Activated T-cell treated with anti-CD3 and anti-CD28 coated beads for 48 hours (primary cell): ENCODE results near the gene FAM72C.
"Not testable (repeated sequence)": the region's sequence is repeated elsewhere in the genome, so short reads cannot be mapped to it uniquely, and the experiment has no call there.

Experiments used
- DNase-seq: peaks from one replicate; pipeline ENCODE4 v3.0.0-alpha.2; 2020; ENCODE audit warnings: low read depth

Gene FAM72C

DNA sequence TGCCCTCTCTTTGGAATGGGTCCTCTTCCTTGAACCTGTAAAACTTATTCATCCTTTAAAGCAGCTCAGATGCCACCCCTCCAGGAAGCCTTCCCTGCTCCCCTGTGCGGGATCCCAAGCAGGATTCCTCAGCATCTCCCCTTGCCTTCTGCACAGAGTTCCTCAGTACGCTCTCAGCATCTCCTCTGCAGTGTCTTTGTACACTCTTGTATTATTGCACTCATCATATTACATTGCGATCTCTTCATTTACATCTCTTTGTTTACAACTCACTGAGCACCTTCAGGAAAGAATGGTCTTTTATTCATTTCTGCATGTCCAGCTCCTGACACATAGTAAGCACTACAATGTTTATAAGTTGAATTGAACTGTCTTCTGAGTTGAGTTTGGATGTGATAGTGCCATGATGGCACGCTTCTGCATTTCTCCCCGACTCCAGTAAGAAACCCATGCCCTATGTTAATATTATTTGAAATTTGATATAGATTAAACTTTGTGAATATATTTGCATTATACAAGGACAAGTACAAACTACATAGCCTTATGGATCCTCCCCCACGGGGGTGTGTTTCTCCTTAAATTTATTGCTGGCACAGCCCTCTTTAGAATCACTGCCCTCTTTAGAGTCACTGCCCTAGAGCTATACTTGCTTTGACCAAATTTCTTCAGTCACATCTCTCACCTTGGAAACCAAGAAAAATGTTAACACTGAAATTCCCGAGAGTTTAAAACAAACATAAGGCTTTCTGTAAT lies 13.1 kb upstream of the FAM72C start:
- not testable (repeated sequence) for DNase-seq

DNA sequence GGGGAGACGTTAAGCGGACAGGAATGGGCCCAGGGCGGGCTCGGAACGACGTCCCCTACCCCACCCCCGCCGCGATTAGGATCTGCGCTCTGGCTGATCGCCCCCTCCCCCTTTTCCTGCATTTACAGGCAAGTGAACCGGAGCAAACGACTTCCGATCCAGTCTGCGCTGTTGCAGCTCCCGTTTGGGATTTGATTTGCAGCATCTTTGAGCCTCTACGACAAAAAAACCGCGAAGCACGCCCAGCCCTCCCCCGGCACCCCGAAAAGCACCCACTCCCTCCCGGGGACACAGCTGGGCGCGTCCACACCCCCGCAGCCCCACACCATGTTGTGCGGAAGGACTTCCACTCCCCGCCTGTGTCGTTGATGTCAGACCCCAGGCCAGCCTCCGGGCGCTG lies 2.6 kb upstream of the FAM72C start:
- not testable (repeated sequence) for DNase-seq

DNA sequence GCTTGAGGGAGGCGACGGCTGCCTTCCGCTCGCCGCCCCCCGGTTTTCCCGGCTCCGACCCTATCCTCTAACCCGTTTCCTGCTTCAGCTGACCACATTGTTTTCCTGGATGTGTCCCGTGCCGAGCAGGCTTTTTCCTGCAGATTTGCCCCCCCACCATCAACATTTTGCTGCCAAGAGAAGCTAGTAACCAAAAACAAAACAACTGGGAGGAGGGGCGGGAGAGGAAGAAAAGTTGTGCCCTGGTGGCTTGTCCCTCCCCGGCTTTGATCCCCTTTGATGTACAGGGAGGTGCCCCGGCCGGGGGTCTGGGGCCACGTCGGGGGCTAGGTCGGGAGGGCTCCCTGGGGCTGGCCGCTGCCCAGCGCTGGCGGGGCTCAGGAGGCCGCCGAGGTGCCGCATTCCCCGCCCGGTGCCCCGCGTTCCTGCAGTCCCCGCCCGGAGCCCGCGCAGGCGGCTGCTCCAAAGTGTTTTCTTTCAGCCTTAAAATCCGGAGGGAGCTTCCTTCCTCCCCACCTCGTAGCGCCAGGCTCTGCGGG lies 2.2 kb upstream of the FAM72C start:
- not testable (repeated sequence) for DNase-seq

DNA sequence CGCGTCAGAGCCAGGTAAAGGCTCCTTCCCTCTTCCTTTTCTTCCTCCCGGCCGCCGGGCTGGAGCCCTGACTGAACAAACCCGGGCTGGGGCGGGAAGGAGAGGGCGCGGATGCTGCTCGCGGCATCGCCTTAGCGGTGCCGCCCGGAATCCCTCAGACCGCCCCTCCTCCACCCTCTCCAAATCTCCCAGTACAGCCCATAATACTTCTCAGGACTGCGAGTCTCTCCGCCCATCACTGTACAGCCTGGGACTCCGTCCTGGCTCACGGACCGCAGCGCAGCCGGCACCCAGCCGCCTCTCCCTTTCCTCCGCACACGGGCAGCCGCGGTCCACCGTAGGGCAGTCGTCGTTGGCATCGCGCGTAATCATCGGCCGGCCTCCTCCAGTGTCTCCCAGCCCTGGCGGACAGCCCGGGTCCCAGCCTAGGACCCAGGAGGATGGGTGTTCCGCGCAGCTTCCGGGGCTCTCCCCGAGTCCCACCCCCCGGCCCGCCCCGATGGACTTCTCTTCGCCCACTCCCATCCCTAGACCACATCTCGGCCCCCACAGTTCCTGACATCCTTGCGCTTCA lies 1.1 kb upstream of the FAM72C start:
- not testable (repeated sequence) for DNase-seq

DNA sequence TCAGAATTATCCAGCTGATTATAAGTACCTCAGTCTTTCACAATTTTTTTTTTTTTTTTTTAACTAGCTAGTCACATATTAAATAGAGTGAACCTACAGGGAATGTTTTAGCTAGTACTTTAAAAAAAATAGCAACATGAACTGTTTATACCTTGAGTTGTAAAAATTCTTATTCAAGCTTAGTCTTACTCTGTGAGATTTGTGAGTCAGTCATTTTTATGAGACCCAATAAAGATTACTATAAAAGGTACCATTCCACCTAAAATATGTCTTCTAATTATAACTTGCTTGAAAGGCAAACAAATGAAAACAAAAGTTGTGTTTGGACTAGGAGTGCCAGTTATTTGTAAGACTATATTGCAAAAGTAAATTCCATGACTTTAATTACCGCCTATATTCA lies 5.9 kb downstream of the FAM72C start:
- not testable (repeated sequence) for DNase-seq

DNA sequence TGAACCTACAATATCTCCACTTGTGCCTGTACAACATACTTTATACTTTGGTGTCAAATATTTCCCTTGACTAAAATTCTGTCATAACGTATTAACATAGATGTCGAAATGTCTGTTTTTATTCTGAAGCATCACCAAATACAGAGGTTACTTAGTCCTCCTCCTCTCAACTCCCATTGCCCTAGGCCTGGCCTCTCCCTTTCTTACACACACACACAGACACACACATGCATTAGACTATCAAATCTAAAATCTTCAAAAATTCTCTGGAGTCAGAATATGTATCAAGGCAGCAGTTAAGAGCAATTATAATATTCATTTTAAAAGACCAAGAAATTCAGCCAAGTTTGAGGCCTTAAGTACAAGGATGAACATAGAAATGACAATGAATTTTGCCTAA lies 7.5 kb downstream of the FAM72C start:
- DNase-seq: not testable (repeated sequence)

DNA sequence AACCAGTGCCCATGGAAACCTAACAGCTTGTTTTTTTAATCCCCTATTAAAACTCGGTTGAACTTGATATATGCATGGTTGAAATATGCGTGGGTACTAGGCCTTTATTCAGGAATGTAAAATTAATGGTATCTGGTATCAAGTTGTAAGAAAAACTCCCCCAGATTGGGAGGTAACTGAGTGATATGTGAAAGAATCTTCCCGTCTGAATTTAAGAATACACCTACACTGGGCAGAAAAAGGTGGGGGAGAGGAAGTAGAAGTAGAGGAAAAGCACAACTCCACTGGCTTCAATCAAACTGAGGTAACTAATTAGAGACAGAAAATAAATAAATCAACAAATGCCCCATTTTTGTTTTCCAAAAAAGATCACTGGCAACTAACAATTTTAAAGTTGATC lies 15.9 kb downstream of the FAM72C start:
- not testable (repeated sequence) for DNase-seq

DNA sequence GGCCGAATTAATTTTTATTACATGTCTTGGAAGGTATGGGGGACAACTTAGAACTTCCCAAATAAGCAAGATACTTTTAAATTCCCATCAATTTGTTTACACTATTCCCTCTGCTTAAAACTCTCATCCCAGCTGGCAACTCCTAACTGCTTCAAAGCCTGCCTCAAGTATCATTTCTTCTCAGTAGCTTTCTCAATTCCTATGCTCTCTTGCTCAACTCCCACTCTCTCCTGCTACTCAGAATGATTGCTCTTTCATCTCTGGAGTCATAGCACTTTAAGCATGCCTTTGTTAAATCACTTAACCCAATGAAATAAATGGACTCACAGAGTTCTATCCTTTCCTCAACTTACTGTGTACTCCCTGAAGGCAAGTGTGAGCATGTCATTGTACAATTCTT lies 18.9 kb downstream of the FAM72C start:
- not testable (repeated sequence) for DNase-seq

DNA sequence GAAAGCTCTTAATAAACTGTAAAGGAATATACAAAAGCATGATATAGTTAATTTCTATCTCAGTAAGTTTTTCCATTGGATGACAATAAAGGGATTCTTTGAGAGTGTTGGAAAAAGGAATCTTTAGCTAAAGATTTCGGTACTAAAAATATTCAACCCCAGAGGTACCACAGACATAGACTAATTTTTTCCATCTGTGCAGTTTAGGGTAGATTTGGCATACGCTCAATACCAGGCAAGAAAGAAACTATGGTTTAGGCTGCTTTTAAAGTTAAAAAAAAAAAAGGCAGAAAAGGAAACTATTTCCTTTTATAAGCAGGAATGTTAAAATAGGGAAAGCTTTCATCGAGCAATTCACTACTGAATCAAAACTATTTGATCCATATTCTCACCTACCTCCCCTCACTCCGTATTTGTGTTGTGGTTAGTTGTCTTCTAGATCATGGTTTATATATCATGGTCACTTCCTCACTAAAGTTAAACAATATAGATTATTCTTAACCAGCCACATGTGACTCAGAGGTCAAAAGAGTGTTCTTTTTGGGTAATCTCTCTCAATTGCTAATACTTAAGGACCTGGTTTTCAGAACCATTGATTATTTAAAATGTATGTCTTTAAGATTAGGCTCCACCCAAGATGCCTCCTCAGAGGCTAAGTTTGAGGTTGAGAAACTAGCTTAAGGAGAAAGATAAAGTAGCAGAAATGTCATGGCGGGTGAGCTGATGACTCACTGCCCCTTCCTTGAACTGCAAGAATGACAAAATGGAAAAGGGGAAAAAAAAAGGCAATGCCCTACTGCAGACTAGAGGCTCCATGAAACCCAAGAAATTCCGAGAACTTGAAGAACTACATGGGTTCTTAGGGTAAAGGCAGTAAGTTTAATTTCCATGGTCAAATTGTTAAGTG lies 20.0 kb downstream of the FAM72C start:
- DNase-seq: not testable (repeated sequence)

DNA sequence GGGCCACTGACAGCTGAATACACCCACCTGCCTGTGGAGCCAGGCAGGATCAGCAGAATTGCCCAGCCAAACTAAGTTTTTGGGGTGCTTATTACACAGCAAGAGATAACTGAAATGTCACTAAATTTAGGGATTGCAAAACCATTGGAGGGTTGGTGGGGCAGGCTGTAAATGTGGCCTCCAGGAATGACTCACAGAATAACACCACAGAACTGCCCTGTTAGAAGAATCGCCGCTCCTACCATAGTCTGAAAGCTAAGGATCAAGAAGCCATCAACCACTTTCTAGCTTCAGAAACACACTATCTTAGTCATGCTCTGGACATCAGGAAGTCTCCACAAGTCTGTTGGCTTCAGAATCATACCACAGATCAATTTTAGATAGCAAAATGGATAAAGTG lies 24.0 kb downstream of the FAM72C start:
- not testable (repeated sequence) for DNase-seq

DNA sequence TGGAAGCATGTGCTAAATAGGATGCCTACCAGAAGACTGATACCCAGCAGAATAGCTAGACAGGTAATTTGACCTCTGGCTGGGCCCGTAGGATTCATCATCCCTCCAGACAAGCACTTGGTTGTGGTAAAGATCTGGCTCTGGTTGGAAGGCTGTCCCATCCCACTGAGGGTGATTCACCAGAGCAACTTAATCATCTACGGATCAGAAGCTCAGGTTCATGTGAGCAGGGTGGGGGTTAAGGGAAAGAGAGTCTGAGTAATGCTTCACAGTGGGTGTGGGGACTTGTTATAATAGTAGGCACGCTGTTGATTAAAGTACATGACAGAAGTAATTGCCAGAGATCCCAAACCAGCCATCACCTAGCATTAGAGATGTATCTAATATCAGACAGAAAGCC lies 26.5 kb downstream of the FAM72C start:
- not testable (repeated sequence) for DNase-seq

DNA sequence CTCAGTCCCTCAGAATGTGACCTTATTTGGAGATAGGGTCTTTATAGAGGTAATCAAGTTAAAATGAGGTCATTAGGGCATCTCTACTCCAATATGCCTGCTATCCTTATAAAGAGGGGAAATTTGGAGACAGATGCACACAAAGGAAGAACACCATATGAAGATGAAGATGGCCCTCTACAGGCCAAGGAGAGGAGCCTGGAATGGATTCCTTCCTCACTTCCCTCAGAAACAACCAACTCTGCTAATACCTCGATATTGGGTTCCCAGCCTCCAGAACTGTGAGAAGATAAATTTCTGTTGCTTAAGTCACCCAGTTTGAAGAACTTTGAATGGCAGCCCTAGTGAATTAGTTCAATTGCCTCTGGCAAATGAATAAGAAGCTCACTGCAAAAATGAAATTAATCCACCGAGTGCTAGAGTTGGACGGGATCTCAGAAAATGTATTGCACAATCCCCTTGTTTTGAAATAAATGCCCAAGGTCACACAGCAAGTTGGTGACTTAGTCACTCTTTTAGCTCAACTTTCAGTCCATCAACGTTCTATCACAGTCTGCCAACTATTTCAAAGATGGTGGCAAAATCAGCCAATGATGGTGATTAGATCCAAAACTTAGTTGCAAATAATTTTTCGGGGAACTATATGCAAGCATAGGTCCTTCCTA lies 27.1 kb downstream of the FAM72C start:
- DNase-seq: not testable (repeated sequence)

DNA sequence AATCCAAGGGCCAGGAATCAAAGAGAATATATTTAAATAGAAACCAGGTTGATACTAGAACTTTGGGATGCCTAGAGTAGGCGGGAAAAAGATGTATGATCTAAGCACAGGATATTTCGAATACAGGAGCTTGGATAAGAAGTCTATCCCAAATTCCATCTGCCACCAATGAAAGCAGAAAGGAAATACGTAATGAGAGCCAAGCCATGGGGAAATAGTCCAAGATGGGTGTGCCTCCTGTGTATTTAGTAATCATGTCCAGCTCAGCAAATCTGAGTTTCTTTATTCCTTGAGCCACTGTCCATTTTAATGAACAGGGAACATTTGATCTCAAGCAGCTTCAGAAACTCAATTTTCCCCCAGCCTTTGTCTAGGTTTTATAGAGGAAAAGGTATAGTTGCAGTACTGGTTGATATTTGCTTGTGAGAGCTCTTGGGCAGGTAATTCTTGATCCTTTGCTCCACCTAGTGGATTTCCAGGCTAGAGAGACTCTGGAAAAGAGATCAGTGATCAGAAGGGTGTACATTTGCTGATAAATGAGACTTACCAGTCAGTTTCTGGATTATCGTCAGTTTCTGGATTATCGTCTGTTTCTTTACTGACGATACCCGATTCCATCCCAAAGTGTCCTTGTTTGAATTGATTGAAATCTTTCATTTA lies 28.3 kb downstream of the FAM72C start:
- not testable (repeated sequence) for DNase-seq

DNA sequence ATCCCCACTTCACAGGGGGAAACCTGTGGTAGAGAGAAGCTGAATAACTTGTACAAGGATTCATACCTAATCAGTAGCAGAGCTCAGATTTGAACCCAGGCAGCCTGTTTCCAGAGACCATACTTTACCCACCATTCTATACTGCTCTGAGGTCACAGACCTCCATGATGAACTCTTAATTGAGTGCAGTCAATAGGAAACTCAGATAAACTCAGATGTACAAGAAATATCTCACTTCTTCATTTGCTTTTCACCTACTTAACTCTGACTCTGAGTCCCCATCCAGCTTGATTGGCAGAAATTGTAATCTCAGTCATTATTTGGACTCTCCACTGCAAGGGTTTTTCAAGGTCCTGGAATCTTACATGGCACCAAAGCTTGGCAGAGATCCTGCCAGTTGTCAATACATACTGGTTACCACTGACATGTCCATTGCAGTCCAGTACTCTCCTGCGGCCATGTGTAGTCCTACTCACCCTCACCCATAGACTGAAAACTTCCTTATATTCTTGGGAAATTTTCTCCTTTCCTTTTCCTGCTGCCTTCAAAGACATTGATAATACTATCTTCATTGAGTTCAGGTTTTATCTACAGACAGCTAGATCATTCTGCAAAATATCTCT lies 29.4 kb downstream of the FAM72C start:
- DNase-seq: not testable (repeated sequence)

DNA sequence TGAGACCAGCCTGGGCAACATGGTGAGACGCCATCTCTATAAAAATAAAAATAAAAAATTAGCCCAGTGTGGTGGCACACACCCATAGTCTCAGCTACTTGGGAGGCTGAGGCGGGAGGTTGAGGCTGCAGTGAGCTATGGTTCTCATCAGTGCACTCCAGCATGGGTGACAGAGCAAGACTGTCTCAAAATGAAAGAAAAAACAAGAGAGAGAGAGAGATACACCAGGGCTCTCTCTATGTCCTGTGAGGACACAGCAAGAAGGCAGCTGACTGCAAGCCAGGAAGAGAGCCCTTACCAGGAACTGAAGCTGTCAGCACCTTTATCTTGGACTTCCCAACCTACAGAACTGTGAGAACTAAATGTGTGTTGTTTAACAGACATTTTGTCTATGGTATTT lies 32.1 kb downstream of the FAM72C start:
- not testable (repeated sequence) for DNase-seq

DNA sequence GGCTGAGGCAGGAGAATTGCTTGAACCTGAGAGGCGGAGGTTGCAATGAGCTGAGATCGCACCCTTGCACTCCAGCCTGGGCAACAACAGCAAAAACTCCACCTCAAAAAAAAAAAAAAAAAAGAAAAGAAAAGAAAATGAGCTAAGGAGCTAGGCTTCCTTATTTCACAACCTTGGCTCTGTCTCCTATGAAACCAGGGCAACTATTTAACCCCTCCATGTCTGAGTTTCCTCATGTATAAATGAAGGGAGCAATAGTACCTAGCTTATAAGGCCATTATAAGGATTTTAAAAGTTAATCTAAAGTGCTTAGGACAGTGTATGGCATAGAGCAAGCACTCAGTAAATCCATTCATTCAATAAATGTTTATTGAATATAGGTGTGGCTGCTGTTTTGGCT lies 32.9 kb downstream of the FAM72C start:
- DNase-seq: not testable (repeated sequence)

DNA sequence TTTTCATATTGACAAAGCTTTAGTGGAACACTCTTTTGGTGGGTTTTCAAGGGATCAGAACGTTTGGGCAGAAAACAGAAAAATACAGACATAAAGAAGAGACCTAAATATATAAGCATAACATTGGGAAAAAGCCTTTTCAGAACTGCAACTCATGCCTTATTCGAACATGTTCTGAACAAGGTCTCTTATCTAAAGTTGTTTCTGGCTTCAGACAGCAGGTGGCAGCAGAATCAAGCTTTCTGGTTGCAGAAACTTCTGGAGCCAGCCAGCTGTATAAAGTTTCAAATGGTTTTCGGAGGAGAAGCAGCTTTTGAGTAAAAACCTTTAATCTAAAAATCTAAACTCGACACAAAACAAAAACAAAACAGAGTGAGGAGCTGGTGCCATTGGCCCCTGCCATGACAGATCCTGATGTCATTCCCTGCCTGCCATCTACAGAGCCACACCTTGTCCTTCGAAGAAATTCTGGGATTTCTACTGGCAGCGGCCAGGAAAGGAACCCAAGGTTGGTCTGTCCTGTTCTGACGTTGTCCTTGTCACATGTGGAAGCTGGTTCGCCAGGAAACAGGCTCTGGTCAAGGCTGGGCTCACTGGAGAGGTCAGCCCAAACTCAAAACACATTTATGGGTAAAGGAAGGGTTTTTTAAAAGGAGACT lies 35.2 kb downstream of the FAM72C start:
- DNase-seq: peak; percentile 4

DNA sequence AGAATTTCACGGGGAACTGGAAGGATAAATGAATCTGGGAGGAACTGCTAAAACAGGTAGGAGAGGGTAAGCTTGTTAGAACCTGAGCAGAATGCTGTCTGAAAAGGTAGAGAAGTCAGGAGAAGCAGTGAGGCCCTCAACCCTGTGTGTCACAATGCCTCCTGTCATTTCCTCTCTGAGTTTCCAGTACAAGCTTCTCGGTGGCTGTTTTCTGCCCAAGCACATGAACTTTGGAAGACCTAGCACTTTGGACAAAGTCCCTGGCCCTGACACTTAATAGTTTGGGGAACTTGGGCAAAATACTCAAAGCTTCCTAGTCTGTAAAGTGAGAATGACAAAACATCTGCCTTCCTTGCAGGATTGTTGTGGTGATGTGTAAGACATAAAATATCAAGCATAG lies 52.7 kb downstream of the FAM72C start:
- not testable (repeated sequence) for DNase-seq

DNA sequence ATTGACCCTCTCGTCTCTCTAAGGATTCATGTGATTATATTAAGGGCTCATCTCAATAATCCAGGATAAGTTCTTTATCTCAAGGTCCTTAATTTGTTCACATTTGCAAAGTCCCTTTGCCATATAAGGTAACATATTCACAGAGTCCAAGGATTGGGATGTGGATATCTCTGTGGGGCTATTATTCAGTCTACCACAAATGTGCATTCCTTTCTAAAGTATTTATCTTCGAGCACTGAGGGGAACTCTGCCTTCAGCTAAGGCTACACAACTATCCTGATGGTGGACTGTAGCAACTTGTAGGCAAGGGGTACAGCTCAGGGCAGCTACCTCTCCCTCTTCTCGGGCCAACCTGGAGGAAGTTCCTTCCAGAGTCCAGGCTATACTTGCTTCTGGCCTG lies 53.2 kb downstream of the FAM72C start:
- DNase-seq: not testable (repeated sequence)

DNA sequence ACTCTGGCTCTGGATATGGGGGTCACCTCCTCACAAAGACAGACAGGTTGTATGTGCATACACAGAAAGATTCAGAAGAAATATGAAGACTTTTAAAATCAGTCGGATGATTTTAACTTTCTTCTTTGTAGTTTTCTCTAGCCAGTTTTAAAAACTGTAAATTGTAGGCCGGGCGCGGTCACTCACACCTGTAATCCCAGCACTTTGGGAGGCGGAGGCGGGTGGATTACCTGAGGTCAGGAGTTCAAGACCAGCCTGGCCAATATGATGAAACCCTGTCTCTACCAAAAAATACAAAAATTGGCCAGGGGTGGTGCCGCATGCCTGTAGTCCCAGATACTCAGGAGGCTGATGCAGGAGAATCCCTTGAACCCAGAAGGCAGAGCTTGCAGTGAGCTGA lies 58.1 kb downstream of the FAM72C start:
- not testable (repeated sequence) for DNase-seq
